ES-I3 (cell line): ENCODE data around the gene MS4A6A.
"Not testable (repeated sequence)": the region's sequence is repeated elsewhere in the genome, so short reads cannot be mapped to it uniquely, and the experiment has no call there.

Experiments
- H3K36me3 ChIP-seq: 2 replicates; pipeline ENCODE4 v1.6.1; 2013; ENCODE audit warnings: mild to moderate bottlenecking, low read length, control low read depth, moderate library complexity; ENCODE audit not compliant: insufficient read depth
- H3K4me1 ChIP-seq: 2 replicates; pipeline ENCODE4 v1.6.1; 2013; ENCODE audit warnings: mild to moderate bottlenecking, control low read depth, low read length; ENCODE audit not compliant: insufficient read depth
- H3K9ac ChIP-seq: 2 replicates; pipeline ENCODE4 v1.6.1; 2013; ENCODE audit warnings: low read depth, mild to moderate bottlenecking, low read length, moderate library complexity
- H3K9me3 ChIP-seq: 2 replicates; pipeline ENCODE4 v1.6.1; 2013; ENCODE audit warnings: mild to moderate bottlenecking, low read length, moderate library complexity; ENCODE audit not compliant: control insufficient read depth, insufficient read depth

MS4A6A gene

DNA sequence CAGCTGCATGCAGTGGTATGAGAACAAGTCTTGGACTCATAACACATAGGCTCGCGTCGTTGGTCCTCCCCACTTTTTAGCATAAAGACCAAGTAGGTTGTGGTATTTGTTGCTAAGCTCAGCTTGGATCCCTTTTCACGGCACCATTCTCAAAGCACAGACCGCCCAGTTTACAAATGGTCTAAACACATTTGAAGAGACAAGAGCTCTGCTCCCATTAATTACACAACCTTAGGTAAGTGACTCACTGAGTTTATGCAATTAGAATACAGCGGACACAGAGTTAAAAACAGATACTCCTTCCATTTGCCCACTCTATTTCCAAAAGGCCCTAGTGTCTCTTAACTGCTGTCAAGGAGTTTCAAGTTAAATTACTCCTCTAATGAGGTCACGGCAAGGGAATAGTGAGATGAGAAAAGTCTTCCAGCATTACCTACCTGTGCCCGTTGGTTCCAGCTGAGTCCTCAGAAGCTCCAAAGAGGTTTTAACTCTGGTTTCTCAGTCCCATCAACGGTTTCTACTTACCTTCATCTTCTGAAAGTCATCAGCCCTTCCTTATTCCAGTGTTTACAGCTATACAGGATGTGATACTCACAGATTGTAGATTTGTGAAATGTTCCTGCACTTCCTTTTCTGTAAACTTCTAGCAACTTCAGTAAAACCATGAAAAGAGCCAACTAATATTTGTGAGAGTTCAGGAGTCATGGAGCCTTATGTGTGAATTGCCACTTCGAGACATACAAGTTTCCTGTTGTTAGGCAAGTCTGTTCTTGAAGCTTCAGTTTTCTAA, at the start of gene MS4A6A:
TSS of gene MS4A6A (minus strand) at position 543 of the 790 bp plus-strand sequence. CDS start 1,356 bp downstream, outside the sequence.
- no peaks in the 10 kb centered on the region for H3K9me3 ChIP-seq
- H3K4me1 ChIP-seq, result no peaks in the 10 kb centered on the region
- no peaks in the 10 kb centered on the region for H3K36me3 ChIP-seq
- H3K9ac ChIP-seq, result no peak within 1 kb of the TSS

DNA sequence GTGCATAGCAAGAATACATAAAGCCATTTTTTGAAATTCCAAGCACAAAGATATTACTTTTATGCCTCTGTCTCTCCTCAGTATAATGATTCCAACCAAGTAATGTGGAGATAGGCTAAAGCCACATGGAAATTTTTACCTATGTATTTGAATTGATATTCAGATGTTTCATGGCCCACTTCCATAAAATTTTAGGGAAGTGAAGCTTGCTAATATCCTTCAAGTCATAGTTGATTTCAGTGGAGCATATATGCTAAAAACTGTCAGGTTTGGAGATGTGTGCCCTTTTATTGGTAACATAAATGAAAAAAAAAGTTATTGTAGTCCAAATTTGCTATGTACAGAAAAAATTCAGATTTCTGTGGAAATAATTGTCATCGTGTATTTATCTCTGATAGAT, 47.8 kb upstream of the MS4A6A start:
- Histone ChIP-seq H3K4me1 (no peaks in the 10 kb centered on the region), H3K9me3 (no peaks in the 10 kb centered on the region), H3K9ac (no peak overlapping the region), H3K36me3 (no peaks in the 10 kb centered on the region)

GRCh38 chr11:60222141-60222540, 39.3 kb upstream of the MS4A6A start:
- H3K9me3 ChIP-seq, result no peaks in the 10 kb centered on the region
- no peaks in the 10 kb centered on the region for H3K36me3 ChIP-seq
- no peak overlapping the region for H3K9ac ChIP-seq
- no peaks in the 10 kb centered on the region for H3K4me1 ChIP-seq

DNA sequence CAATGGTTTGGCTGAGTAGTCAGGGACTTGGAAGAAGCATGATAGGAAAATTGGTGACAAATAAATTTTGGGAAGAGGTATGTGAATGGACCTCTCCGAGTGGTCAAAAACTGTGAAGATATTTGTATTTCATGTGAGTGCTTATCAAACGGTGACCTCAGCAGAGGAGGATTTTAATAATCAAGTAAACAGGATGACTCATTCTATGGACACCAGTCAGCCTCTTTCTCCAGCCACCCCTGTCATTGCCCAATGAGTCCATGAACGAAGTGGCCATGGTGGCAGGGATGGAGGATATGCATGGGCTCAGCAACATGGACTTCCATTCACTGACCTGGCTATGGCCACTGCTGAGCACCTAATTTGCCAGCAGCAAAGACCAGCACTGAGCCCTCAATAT, 38.8 kb upstream of the MS4A6A start:
- Histone ChIP-seq H3K9me3 (no peaks in the 10 kb centered on the region), H3K4me1 (no peaks in the 10 kb centered on the region), H3K36me3 (no peaks in the 10 kb centered on the region), H3K9ac (no peak overlapping the region)

- H3K9ac ChIP-seq, result no peak overlapping the region
Measured at GRCh38 chr11:60221181-60221580, 38.3 kb upstream of the MS4A6A start.

DNA sequence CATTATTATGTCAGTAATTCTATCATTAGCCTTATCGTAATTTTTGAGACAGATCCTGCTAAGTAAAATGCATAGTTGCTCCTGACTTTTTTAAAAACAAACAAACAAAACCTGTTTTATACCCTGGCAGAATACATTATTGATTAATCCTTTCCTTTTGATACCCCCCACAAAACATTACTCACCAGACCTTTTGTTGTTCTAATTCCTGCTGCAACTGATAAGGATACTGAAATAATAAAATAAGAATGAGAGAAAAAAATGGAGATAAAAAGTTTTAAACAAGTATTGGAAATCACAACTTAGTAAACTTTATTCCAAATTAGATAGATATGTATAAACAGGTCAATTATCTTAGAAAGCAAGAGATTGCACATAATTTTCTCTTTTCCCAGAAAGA, 31.5 kb upstream of the MS4A6A start:
- H3K9ac ChIP-seq, result no peak overlapping the region
- H3K36me3 ChIP-seq, result no peaks in the 10 kb centered on the region
- no peaks in the 10 kb centered on the region for H3K4me1 ChIP-seq
- no peaks in the 10 kb centered on the region for H3K9me3 ChIP-seq

More at GRCh38 chr11:60221181-60221580, 38.3 kb upstream of the MS4A6A start:
- no peaks in the 10 kb centered on the region for H3K36me3 ChIP-seq
- H3K4me1 ChIP-seq, result no peaks in the 10 kb centered on the region
- no peaks in the 10 kb centered on the region for H3K9me3 ChIP-seq

DNA sequence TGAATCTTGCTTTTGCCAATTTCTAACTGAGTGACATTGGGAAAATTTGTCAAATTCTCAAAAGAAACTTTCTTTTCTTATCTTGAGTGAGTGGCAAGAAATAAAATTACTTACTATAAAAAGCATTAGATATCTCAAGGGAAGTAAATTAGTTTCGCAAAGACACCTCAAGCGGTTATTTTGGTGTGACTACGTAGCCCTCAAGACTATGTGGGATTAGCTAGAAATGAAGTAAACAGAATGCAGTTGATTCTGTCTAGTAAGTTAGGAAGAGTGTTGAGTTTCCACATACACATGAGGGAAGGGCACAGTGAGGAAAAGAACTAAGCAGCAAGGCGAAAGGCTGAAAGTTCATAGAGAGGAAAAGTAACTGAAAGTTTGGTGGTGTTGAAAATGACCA, 28.3 kb upstream of the MS4A6A start:
- no peaks in the 10 kb centered on the region for H3K4me1 ChIP-seq
- no peak overlapping the region for H3K9ac ChIP-seq
- H3K9me3 ChIP-seq, result no peaks in the 10 kb centered on the region
- no peaks in the 10 kb centered on the region for H3K36me3 ChIP-seq

DNA sequence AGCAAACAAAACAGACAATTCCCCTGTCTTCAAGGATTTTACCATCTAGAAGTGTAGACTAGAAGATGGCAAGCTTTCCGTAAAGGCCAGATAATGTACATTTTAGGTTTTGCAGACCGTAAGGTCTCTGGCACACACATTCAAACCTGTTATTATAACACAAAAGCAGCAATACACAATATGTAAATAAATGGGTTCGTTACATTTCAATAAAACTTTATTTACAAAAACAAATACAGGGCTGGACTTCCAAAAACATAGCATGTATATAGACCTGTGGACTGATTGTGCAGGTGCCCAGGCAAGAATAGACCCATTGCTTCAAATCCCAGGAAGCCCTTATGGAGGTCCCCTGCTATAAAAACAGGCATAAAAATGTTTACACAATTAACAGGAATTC, 27.1 kb upstream of the MS4A6A start:
- Histone ChIP-seq H3K9ac (no peak overlapping the region), H3K36me3 (no peaks in the 10 kb centered on the region), H3K4me1 (no peaks in the 10 kb centered on the region), H3K9me3 (no peaks in the 10 kb centered on the region)

GRCh38 chr11:60208951-60209350, 26.1 kb upstream of the MS4A6A start:
- Histone ChIP-seq H3K9ac (no peak overlapping the region), H3K36me3 (no peaks in the 10 kb centered on the region), H3K9me3 (no peaks in the 10 kb centered on the region), H3K4me1 (no peaks in the 10 kb centered on the region)

DNA sequence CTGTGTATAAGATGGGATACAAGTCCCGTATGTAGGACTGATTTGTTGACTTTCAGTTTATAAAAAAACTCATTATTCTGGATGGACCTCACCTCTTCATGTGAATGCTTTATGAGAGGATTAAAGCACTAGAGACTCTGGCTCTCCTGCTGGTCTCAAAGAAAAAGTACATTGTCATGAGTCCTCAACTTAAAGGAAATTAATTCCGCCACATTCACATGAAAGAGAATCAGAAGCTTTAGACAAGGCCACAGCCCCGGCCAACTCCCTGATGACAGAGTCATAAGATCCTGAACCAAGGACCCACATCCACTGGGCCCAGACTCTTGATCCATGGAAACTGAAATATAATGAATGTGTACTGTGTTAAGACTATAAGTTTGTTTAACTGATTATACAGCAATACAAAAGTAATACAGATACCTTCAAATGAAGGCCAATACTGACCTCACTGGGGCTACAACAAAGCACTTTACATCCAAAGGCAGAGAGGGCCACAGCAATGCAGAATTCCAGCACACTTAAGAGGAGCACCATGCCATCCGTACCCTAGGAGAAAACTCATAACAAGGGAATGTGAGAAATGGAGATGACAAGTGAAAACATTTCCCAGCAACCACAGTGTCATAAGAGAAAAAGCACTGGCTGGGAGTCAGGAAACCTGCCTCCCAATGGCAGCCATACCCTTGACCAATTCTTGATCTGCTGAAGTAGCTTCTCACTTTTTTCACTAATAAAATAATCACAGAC, 25.4 kb upstream of the MS4A6A start:
- no peaks in the 10 kb centered on the region for H3K36me3 ChIP-seq
- no peak overlapping the region for H3K9ac ChIP-seq
- no peaks in the 10 kb centered on the region for H3K4me1 ChIP-seq
- no peaks in the 10 kb centered on the region for H3K9me3 ChIP-seq

- H3K36me3 ChIP-seq, result no peaks in the 10 kb centered on the region
Measured at GRCh38 chr11:60206616-60207015, 23.7 kb upstream of the MS4A6A start.

DNA sequence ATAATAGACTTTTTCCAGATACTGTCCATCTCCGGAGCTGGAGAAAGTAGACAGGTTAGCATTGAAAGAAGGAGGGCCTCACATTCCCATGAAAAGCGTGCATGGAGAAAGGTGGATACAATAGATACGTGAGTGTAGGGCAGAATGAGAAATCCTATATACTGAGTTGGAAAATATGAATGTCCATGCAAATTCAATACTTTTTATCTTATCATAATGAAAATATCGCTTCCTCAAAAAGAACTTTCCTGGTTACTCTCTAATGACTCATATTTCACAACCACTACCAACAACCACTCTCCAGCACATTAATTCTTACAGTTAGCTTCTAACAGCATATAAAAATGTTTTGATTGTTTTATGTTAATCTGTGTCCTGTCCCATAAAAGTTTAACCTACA, 22.0 kb upstream of the MS4A6A start:
- no peaks in the 10 kb centered on the region for H3K4me1 ChIP-seq
- no peaks in the 10 kb centered on the region for H3K9me3 ChIP-seq
- no peak overlapping the region for H3K9ac ChIP-seq
- H3K36me3 ChIP-seq, result no peaks in the 10 kb centered on the region

More at GRCh38 chr11:60206616-60207015, 23.7 kb upstream of the MS4A6A start:
- no peaks in the 10 kb centered on the region for H3K9me3 ChIP-seq
- H3K9ac ChIP-seq, result no peak overlapping the region
- H3K4me1 ChIP-seq, result no peaks in the 10 kb centered on the region

DNA sequence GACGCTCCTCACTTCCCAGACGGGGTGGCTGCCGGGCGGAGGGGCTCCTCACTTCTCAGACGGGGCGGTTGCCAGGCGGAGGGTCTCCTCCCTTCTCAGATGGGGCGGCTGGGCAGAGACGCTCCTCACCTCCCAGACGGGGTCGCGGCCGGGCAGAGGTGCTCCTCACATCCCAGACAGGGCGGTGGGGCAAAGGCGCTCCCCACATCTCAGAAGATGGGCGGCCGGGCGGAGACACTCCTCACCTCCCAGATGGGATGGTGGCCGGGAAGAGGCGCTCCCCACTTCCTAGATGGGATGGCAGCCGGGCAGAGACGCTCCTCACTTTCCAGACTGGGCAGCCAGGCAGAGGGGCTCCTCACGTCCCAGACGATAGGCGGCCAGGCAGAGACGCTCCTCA, 18.5 kb upstream of the MS4A6A start:
- H3K9ac ChIP-seq, H3K4me1 ChIP-seq, H3K9me3 ChIP-seq, H3K36me3 ChIP-seq: not testable (repeated sequence)

DNA sequence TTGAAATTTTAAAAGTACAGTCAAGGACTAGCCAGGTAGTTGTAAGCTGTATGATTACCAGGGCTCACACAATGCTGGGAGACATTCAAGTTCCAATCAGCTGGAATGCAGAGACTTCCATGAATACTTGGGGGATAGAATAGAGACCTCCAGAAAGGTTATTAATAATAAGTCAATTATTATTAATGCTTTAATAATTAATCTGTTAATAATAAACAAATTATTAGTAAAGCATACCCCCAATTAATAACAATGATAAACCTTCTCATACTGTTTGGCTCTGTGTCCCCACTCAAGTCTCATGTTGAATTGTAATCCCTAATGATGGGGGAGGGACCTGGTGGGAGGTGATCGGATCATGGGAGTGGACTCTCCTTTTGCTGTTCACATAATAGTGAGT, 14.6 kb upstream of the MS4A6A start:
- H3K9me3 ChIP-seq, result no peaks in the 10 kb centered on the region
- no peaks in the 10 kb centered on the region for H3K36me3 ChIP-seq
- H3K4me1 ChIP-seq, result no peaks in the 10 kb centered on the region
- H3K9ac ChIP-seq, result no peak overlapping the region

DNA sequence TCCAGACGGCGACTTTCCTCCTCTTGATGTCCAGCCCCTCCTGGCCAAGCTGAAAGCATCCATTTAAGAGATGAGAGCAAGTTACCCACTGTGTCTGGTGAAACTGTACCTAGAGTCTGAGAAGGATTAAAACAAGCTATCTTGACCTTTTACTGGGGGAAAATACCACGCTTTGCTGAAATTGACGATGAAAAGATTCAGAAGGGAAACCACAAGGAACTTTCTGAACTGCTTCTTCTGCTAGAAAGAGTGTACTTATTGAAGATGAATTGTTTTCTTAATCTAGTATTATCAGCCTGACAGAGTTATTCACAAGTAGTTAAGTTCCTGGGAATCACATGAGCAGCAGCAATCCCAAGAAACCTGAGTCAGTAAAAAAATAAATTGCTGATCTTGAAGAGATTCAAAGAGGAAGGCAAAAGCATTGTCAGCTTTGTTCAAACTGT, 13.1 kb upstream of the MS4A6A start:
- H3K36me3 ChIP-seq, result no peaks in the 10 kb centered on the region
- H3K9ac ChIP-seq, result no peak overlapping the region
- no peaks in the 10 kb centered on the region for H3K9me3 ChIP-seq
- H3K4me1 ChIP-seq, result no peaks in the 10 kb centered on the region
